ENCODE data around the gene LMOD2.

DNA sequence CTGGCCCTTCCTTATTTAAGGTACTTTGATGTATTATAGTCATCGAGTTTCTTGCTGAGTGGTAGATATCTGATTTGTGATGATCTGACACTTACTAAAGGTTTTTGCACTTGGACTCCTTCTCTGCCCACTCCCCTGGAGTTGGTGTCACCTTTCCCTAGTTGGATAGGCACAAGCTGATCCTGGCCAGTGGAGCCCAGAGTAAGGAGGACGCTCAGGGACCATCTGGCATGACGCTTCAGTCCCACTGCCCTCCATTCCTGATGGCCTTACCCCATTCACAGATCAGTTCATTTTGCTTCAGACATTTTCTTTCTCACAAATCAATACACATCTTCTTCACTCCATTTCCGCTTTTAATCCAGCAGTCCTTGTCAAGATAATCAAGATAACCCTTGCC lies 34.0 kb upstream of the LMOD2 start:
- TF ChIP-seq POLR2A (IDR thresholded peaks at IDR 0.05) (no peak), CTCF (IDR thresholded peaks at IDR 0.05) (no peak), POLR2AphosphoS5 (IDR thresholded peaks at IDR 0.05) (no peak)
